H9 (cell line): ENCODE results near the gene DGUOK. TPM values are rescaled to one million over a fixed set of nuclear protein-coding genes. Genes with fewer than 3 reads are reported as not detected.

Experiments
- DNase-seq: peaks from one replicate; pipeline ENCODE4 v3.0.0-alpha.2; 2017
- H2AFZ ChIP-seq: one replicate; pipeline ENCODE4 v1.6.1; 2013; ENCODE audit warnings: mild to moderate bottlenecking, low read length, control low read depth, moderate library complexity
- H2AK5ac ChIP-seq: 2 replicates; pipeline ENCODE4 v1.6.1; 2013; ENCODE audit warnings: low read length, control low read depth, mixed read lengths; ENCODE audit not compliant: insufficient read length
- H2BK120ac ChIP-seq: one replicate; pipeline ENCODE4 v1.6.1; 2013; ENCODE audit warnings: low read depth, mild to moderate bottlenecking, low read length, control low read depth, inconsistent platforms; ENCODE audit not compliant: poor library complexity, severe bottlenecking
- H2BK12ac ChIP-seq: 2 replicates; pipeline ENCODE4 v1.6.1; 2013; ENCODE audit warnings: low read length, control low read depth, mixed read lengths, low read depth; ENCODE audit not compliant: insufficient read length
- H2BK15ac ChIP-seq: 2 replicates; pipeline ENCODE4 v1.6.1; 2013; ENCODE audit warnings: low read depth, low read length, control low read depth
- H2BK20ac ChIP-seq: one replicate; pipeline ENCODE4 v1.6.1; 2013; ENCODE audit warnings: low read depth, mild to moderate bottlenecking, low read length, control low read depth, inconsistent platforms; ENCODE audit not compliant: poor library complexity, severe bottlenecking
- H2BK5ac ChIP-seq: 2 replicates; pipeline ENCODE4 v1.6.1; 2013; ENCODE audit warnings: low read length, control low read depth, mixed read lengths; ENCODE audit not compliant: insufficient read length
- H3K14ac ChIP-seq: 2 replicates; pipeline ENCODE4 v1.6.1; 2013; ENCODE audit warnings: low read length, control low read depth; ENCODE audit not compliant: insufficient read depth
- H3K18ac ChIP-seq: 2 replicates; pipeline ENCODE4 v1.6.1; 2013; ENCODE audit warnings: low read depth, mild to moderate bottlenecking, mixed read lengths, low read length, control low read depth; ENCODE audit not compliant: insufficient read length
- H3K23ac ChIP-seq: 2 replicates; pipeline ENCODE4 v1.6.1; 2013; ENCODE audit warnings: low read length, control low read depth, mixed read lengths, low read depth; ENCODE audit not compliant: insufficient read length
- H3K23me2 ChIP-seq: 2 replicates; pipeline ENCODE4 v1.6.1; 2013; ENCODE audit warnings: low read depth, mild to moderate bottlenecking, mixed read lengths, low read length, control low read depth; ENCODE audit not compliant: insufficient read length, poor library complexity, severe bottlenecking
- H3K27ac ChIP-seq: 2 replicates; pipeline ENCODE4 v1.5.1; 2013; ENCODE audit warnings: low read length, control low read depth, mixed read lengths, low read depth; ENCODE audit not compliant: insufficient read length
- H3K27me3 ChIP-seq: 2 replicates; pipeline ENCODE4 v1.6.1; 2013; ENCODE audit warnings: low read length, control low read depth, inconsistent platforms; ENCODE audit not compliant: insufficient read depth
- H3K4ac ChIP-seq: 2 replicates; pipeline ENCODE4 v1.6.1; 2013; ENCODE audit warnings: low read depth, mild to moderate bottlenecking, control low read depth, inconsistent platforms, low read length, moderate library complexity
- H3K4me1 ChIP-seq: 2 replicates; pipeline ENCODE4 v1.6.1; 2013; ENCODE audit warnings: low read length, control low read depth, inconsistent platforms; ENCODE audit not compliant: insufficient read depth
- H3K4me2 ChIP-seq: 2 replicates; pipeline ENCODE4 v1.6.1; 2013; ENCODE audit warnings: low read length, control low read depth, mixed read lengths; ENCODE audit not compliant: insufficient read length, insufficient read depth
- H3K56ac ChIP-seq: 2 replicates; pipeline ENCODE4 v1.6.1; 2013; ENCODE audit warnings: low read depth, mild to moderate bottlenecking, mixed read lengths, low read length, control low read depth; ENCODE audit not compliant: insufficient read length
- H3K79me1 ChIP-seq: 2 replicates; pipeline ENCODE4 v1.6.1; 2013; ENCODE audit warnings: low read depth, mild to moderate bottlenecking, moderate library complexity, low read length, control low read depth, inconsistent platforms; ENCODE audit not compliant: insufficient read depth, poor library complexity, severe bottlenecking
- H3K79me2 ChIP-seq: 2 replicates; pipeline ENCODE4 v1.6.1; 2013; ENCODE audit warnings: low read length, control low read depth, inconsistent platforms; ENCODE audit not compliant: insufficient read depth
- H3K9ac ChIP-seq: 2 replicates; pipeline ENCODE4 v1.6.1; 2013; ENCODE audit warnings: low read length, control low read depth, mixed read lengths; ENCODE audit not compliant: insufficient read length; ENCODE audit errors: extremely low read depth
- H3K9me3 ChIP-seq: one replicate; pipeline ENCODE4 v1.6.1; 2013; ENCODE audit warnings: low read depth, low read length, inconsistent platforms; ENCODE audit not compliant: control insufficient read depth
- H3T11ph ChIP-seq: one replicate; pipeline ENCODE4 v1.6.1; 2013; ENCODE audit warnings: mild to moderate bottlenecking, low read length, control low read depth, inconsistent platforms
- H4K20me1 ChIP-seq: one replicate; pipeline ENCODE4 v1.6.1; 2013; ENCODE audit not compliant: control insufficient read depth, insufficient read length, insufficient read depth
- H4K5ac ChIP-seq: 2 replicates; pipeline ENCODE4 v1.6.1; 2013; ENCODE audit warnings: low read depth, mild to moderate bottlenecking, mixed read lengths, low read length, control low read depth; ENCODE audit not compliant: insufficient read length
- H4K8ac ChIP-seq: replicated peaks from 2 replicates; pipeline ENCODE4 v1.6.1; 2013; ENCODE audit warnings: low read length, control low read depth, mixed read lengths, low read depth; ENCODE audit not compliant: insufficient read length
- H4K91ac ChIP-seq: 2 replicates; pipeline ENCODE4 v1.6.1; 2013; ENCODE audit warnings: low read depth, mild to moderate bottlenecking, moderate library complexity, mixed read lengths, low read length, control low read depth; ENCODE audit not compliant: insufficient read length
- H3K27ac Mint-ChIP-seq, 3 experiments: 2 replicates in 2 of 3; 3 replicates in 1 of 3; pipeline ENCODE4 v1.8.0; 2020 to 2021; ENCODE audit warnings: mixed read lengths in 3 of 3, mild to moderate bottlenecking in 1 of 3, moderate library complexity in 1 of 3
- H3K27me3 Mint-ChIP-seq: 2 replicates; pipeline ENCODE4 v1.8.0; 2021; ENCODE audit warnings: low read depth, mild to moderate bottlenecking, moderate library complexity, mixed read lengths
- H3K36me3 Mint-ChIP-seq, 3 experiments: 2 replicates in 2 of 3; 3 replicates in 1 of 3; pipeline ENCODE4 v1.8.0; 2020 to 2021; ENCODE audit warnings: low read depth in 3 of 3, mixed read lengths in 3 of 3; ENCODE audit not compliant: insufficient read depth in 1 of 3
- H3K4me1 Mint-ChIP-seq, 2 experiments: 2 replicates each; pipeline ENCODE4 v1.8.0; 2020; ENCODE audit warnings: mixed read lengths in 2 of 2
- H3K4me3 Mint-ChIP-seq, 2 experiments: 2 replicates in 1 of 2; 3 replicates in 1 of 2; pipeline ENCODE4 v1.8.0; 2020 to 2021; ENCODE audit warnings: mild to moderate bottlenecking in 2 of 2, mixed read lengths in 2 of 2, moderate library complexity in 1 of 2
- H3K9me3 Mint-ChIP-seq, 2 experiments: 2 replicates in 1 of 2; 3 replicates in 1 of 2; pipeline ENCODE4 v1.8.0; 2020; ENCODE audit warnings: mild to moderate bottlenecking in 2 of 2, mixed read lengths in 2 of 2, moderate library complexity in 1 of 2
- CTCF ChIP-seq: fragments of 200-600 bp; sonication (generic); conservative IDR thresholded peaks from 3 replicates; pipeline ENCODE4 v1.8.0; 2021; ENCODE audit warnings: antibody characterized with exemption, mild to moderate bottlenecking
- WGBS: extraction: QIAGEN DNeasy Blood & Tissue Kit; methylation state at CpG from one replicate; pipeline ENCODE4 v1.1.7; 2013; ENCODE audit warnings: missing lambda C conversion rate, low lambda C conversion rate, mixed read lengths; ENCODE audit not compliant: insufficient read length; ENCODE audit errors: extremely low coverage; 5-methylcytosine and 5-hydroxymethylcytosine counted together
- total RNA-seq: library from RNA; stranded (reverse); gene quantifications from 2 replicates; pipeline ENCODE4 v1.2.1, GENCODE V29; 2021

The DGUOK gene
- total RNA-seq, 1 experiment from 2014 or later: 98.5 TPM

GRCh38 chr2:73897934-73898333 is 28.7 kb upstream of the DGUOK start:
- no peaks in the 10 kb centered on the region; a peak in 1 of 7 replicates for H3K36me3 Mint-ChIP-seq
- Histone ChIP-seq H3K23me2 (no peaks in the 10 kb centered on the region), H2BK5ac (no peak overlapping the region), H3K18ac (no peak overlapping the region), H4K91ac (no peak overlapping the region), H2BK20ac (no peak overlapping the region), H3K27ac (no peak overlapping the region), H4K8ac (no peak overlapping the region), H2BK15ac (no peak overlapping the region), H4K20me1 (no peaks in the 10 kb centered on the region), H3T11ph (no peak overlapping the region), H3K79me2 (no peaks in the 10 kb centered on the region), H3K14ac (no peak overlapping the region), H2AK5ac (no peak overlapping the region), H3K4me2 (no peak overlapping the region), H3K4ac (no peak overlapping the region), H2BK12ac (no peak overlapping the region), H3K79me1 (no peaks in the 10 kb centered on the region), H3K9me3 (no peaks in the 10 kb centered on the region), H3K56ac (no peak overlapping the region), H3K23ac (no peak overlapping the region), H4K5ac (no peak overlapping the region), H2AFZ (no peak overlapping the region), H3K27me3 (no peaks in the 10 kb centered on the region), H2BK120ac (no peak overlapping the region), H3K9ac (no peak overlapping the region), H3K4me1 (no peaks in the 10 kb centered on the region)
- no CpG with 5 or more reads among the region's 6 CpGs for WGBS
- no peak for DNase-seq
- H3K27me3 Mint-ChIP-seq: peaks cover 8% of the 10 kb centered on the region
- H3K9me3 Mint-ChIP-seq: no peaks in the 10 kb centered on the region
- H3K4me1 Mint-ChIP-seq: peaks cover 5 to 7% of the 10 kb centered on the region in 2 experiments; a peak in 3 of 4 replicates
- H3K27ac Mint-ChIP-seq: no peak overlapping the region
- H3K4me3 Mint-ChIP-seq: no peak overlapping the region
- TF ChIP-seq CTCF: no peak
